Measurements from ENCODE around the gene OR4E2. TPM values are rescaled to one million over a fixed set of nuclear protein-coding genes. Genes with fewer than 3 reads are reported as not detected.

Gene OR4E2
- total RNA-seq, 4 donors from 2014 or later = not detected

GRCh38 chr14:21631084-21631483 lies 22.6 kb upstream of the OR4E2 start:
- in situ Hi-C loops (cut with MboI; ENCODE audit: low pct_ligation_motif_present in 1 of 4, low pct_unique_long_range_greater_than_20kb in 1 of 4, low sequenced_read_pairs in 3 of 4) (no loop called here), intact Hi-C loops (cut with DNase I; ENCODE audit: low total_unique reads) (no loop called here)
- no peak overlapping the region for H3K27ac ChIP-seq
- no peak for DNase-seq
- no peaks in the 10 kb centered on the region for H3K36me3 ChIP-seq
- no peaks in the 10 kb centered on the region for H3K27me3 ChIP-seq
- H3K4me3 ChIP-seq = no peak overlapping the region
- no peak for TF ChIP-seq POLR2A (IDR thresholded peaks at IDR 0.05)
- TF ChIP-seq, protein P1, sequence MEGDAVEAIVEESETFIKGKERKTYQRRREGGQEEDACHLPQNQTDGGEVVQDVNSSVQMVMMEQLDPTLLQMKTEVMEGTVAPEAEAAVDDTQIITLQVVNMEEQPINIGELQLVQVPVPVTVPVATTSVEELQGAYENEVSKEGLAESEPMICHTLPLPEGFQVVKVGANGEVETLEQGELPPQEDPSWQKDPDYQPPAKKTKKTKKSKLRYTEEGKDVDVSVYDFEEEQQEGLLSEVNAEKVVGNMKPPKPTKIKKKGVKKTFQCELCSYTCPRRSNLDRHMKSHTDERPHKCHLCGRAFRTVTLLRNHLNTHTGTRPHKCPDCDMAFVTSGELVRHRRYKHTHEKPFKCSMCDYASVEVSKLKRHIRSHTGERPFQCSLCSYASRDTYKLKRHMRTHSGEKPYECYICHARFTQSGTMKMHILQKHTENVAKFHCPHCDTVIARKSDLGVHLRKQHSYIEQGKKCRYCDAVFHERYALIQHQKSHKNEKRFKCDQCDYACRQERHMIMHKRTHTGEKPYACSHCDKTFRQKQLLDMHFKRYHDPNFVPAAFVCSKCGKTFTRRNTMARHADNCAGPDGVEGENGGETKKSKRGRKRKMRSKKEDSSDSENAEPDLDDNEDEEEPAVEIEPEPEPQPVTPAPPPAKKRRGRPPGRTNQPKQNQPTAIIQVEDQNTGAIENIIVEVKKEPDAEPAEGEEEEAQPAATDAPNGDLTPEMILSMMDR (IDR thresholded peaks at IDR 0.05) = no peak
- TF ChIP-seq POLR2AphosphoS5 (IDR thresholded peaks at IDR 0.05) = no peak
- TF ChIP-seq EP300 (IDR thresholded peaks at IDR 0.05; ENCODE audit: low read depth) = no peak
- no peaks in the 10 kb centered on the region for H3K4me1 ChIP-seq
- WGBS, 2 donors (ENCODE audit: low coverage in 1 of 2) = 7 to 20% methylated on average over 3 of the region's 3 CpGs
- no peaks in the 10 kb centered on the region for H3K9me3 ChIP-seq

DNA sequence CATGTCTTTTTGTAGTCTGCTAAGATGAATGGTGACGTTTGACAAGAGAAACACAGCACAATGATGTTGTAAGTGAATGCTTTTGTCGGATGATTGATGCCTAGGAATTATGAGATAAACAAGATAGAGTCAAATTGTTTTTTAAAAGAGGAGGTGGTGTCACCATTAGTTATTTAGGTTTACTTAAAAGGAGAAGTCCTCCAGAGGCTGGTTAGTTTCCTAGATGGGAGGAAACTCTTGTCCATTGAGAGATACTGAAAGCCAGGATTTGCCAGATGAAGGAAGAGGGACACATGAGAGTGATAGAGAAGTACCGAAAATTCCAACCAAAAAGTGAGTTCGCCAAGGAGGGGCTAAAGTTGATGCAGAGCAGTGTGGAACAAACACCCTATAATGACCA lies 18.8 kb upstream of the OR4E2 start, which contains the start of gene OR10G2:
TSS of gene OR10G2 (minus strand) at position 101 of the 400 bp plus-strand sequence. CDS start at position 3, 98 bp downstream.
- no peak for TF ChIP-seq POLR2A (IDR thresholded peaks at IDR 0.05)
- H3K4me3 ChIP-seq = no peak within 1 kb of the TSS
- DNase-seq = no peak
- intact Hi-C loops (cut with DNase I; ENCODE audit: low total_unique reads) = no loop called here
- WGBS, 2 donors (ENCODE audit: low coverage in 1 of 2) = 73 to 76% methylated on average over 2 to 4 of the region's 4 CpGs
- H3K9me3 ChIP-seq = no peaks in the 10 kb centered on the region
- no peak within 1 kb of the TSS for H3K27ac ChIP-seq
- no peaks in the 10 kb centered on the region for H3K27me3 ChIP-seq
- H3K4me1 ChIP-seq = no peaks in the 10 kb centered on the region
- in situ Hi-C loops (cut with MboI; ENCODE audit: low pct_ligation_motif_present in 1 of 4, low pct_unique_long_range_greater_than_20kb in 1 of 4, low sequenced_read_pairs in 3 of 4) = no loop called here
- no peaks in the 10 kb centered on the region for H3K36me3 ChIP-seq

GRCh38 chr14:21642683-21643082 lies 11.0 kb upstream of the OR4E2 start:
- intact Hi-C loops (cut with DNase I; ENCODE audit: low total_unique reads) = no loop called here
- WGBS, 2 donors (ENCODE audit: low coverage in 1 of 2) = 59 to 62% methylated on average over 2 to 3 of the region's 3 CpGs
- no peaks in the 10 kb centered on the region for H3K9me3 ChIP-seq

DNA sequence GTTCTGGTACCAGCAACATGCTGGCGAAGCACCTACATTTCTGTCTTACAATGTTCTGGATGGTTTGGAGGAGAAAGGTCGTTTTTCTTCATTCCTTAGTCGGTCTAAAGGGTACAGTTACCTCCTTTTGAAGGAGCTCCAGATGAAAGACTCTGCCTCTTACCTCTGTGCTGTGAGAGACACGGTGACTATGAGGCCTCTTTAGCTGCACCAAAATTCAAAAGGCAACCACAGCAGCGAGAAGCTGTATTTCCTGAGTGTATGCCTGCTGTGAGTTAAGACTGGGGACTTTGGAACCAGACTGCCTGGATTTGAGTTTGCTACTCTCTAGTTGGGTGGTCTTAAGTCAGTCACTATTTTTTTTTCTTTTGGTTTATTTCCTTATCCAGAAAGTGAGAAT lies 10.2 kb upstream of the OR4E2 start:
- Histone ChIP-seq H3K36me3 (no peaks in the 10 kb centered on the region), H3K9me3 (no peaks in the 10 kb centered on the region), H3K4me3 (no peak overlapping the region), H3K4me1 (no peaks in the 10 kb centered on the region), H3K27ac (no peak overlapping the region), H3K27me3 (no peaks in the 10 kb centered on the region)
- in situ Hi-C loops (cut with MboI; ENCODE audit: low pct_ligation_motif_present in 1 of 4, low pct_unique_long_range_greater_than_20kb in 1 of 4, low sequenced_read_pairs in 3 of 4) = no loop called here
- no peak for DNase-seq
- TF ChIP-seq EP300 (IDR thresholded peaks at IDR 0.05; ENCODE audit: low read depth) = no peak
- TF ChIP-seq POLR2AphosphoS5 (IDR thresholded peaks at IDR 0.05) = no peak
- TF ChIP-seq, protein P1 (IDR thresholded peaks at IDR 0.05) = no peak
- TF ChIP-seq POLR2A (IDR thresholded peaks at IDR 0.05) = no peak
- 50 to 61% methylated on average over 2 to 5 of the region's 5 CpGs for WGBS, 2 donors (ENCODE audit: low coverage in 1 of 2)
- intact Hi-C loops (cut with DNase I; ENCODE audit: low total_unique reads) = no loop called here

More at GRCh38 chr14:21642683-21643082, 11.0 kb upstream of the OR4E2 start:
- TF ChIP-seq EP300 (IDR thresholded peaks at IDR 0.05; ENCODE audit: low read depth) (no peak), POLR2AphosphoS5 (IDR thresholded peaks at IDR 0.05) (no peak), POLR2A (IDR thresholded peaks at IDR 0.05) (no peak)
- TF ChIP-seq, protein P1 (IDR thresholded peaks at IDR 0.05) = no peak
- no peak for DNase-seq
- in situ Hi-C loops (cut with MboI; ENCODE audit: low pct_ligation_motif_present in 1 of 4, low pct_unique_long_range_greater_than_20kb in 1 of 4, low sequenced_read_pairs in 3 of 4) = no loop called here
- Histone ChIP-seq H3K36me3 (no peaks in the 10 kb centered on the region), H3K4me3 (no peak overlapping the region), H3K27ac (no peak overlapping the region), H3K4me1 (no peaks in the 10 kb centered on the region), H3K27me3 (no peaks in the 10 kb centered on the region)

DNA sequence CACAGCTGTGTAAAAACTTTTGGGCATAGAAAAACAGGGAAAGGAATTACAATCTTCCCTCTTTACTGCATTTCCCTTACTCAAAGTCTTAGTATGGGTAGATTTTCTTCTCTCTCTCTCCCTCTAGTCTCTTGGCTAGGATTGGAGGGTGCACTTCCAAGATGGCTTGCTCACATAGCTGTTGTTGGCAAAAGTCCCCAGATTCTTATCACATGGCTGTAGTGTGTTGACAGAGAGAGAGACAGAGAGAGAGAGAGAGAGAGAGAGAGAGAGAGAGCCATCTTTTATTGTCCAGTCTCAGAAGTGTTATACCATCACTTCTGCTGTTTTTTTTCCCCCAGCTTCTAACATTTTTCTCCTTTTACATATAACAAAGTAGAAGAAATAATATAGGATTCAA lies 6.3 kb upstream of the OR4E2 start:
- in situ Hi-C loops (cut with MboI; ENCODE audit: low pct_ligation_motif_present in 1 of 4, low pct_unique_long_range_greater_than_20kb in 1 of 4, low sequenced_read_pairs in 3 of 4) = no loop called here
- H3K27me3 ChIP-seq = no peaks in the 10 kb centered on the region
- intact Hi-C loops (cut with DNase I; ENCODE audit: low total_unique reads) = no loop called here
- no peak for DNase-seq
- no peaks in the 10 kb centered on the region for H3K36me3 ChIP-seq
- peaks cover 0 to 5% (median 2%) of the 10 kb centered on the region in 4 donors for H3K4me1 ChIP-seq
- no peaks in the 10 kb centered on the region for H3K9me3 ChIP-seq
- H3K4me3 ChIP-seq = no peak overlapping the region
- TF ChIP-seq POLR2A (IDR thresholded peaks at IDR 0.05) (no peak), EP300 (IDR thresholded peaks at IDR 0.05; ENCODE audit: low read depth) (no peak), POLR2AphosphoS5 (IDR thresholded peaks at IDR 0.05) (no peak)
- TF ChIP-seq, protein P1 (IDR thresholded peaks at IDR 0.05) = no peak
- H3K27ac ChIP-seq = no peak overlapping the region

Data from transverse colon (tissue), 4 donors.